ENCODE results near the gene PSMD6.

- TF ChIP-seq, protein P1, sequence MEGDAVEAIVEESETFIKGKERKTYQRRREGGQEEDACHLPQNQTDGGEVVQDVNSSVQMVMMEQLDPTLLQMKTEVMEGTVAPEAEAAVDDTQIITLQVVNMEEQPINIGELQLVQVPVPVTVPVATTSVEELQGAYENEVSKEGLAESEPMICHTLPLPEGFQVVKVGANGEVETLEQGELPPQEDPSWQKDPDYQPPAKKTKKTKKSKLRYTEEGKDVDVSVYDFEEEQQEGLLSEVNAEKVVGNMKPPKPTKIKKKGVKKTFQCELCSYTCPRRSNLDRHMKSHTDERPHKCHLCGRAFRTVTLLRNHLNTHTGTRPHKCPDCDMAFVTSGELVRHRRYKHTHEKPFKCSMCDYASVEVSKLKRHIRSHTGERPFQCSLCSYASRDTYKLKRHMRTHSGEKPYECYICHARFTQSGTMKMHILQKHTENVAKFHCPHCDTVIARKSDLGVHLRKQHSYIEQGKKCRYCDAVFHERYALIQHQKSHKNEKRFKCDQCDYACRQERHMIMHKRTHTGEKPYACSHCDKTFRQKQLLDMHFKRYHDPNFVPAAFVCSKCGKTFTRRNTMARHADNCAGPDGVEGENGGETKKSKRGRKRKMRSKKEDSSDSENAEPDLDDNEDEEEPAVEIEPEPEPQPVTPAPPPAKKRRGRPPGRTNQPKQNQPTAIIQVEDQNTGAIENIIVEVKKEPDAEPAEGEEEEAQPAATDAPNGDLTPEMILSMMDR (IDR thresholded peaks at IDR 0.05): no peak
- no peak for TF ChIP-seq POLR2A (IDR thresholded peaks at IDR 0.05)
Observed at GRCh38 chr3:64059484-64060175, 36.3 kb upstream of the PSMD6 start.

All from Peyer's patch (tissue), 4 donors.